SK-N-SH (cell line): Measurements from ENCODE around the gene ZNF791. TPM values are rescaled to one million over a fixed set of nuclear protein-coding genes. Genes with fewer than 3 reads are reported as not detected.

Experiments used
- CTCF ChIA-PET: fragments of 300-600, 350-600 bp; formaldehyde crosslinking; extraction: SDS; loops from one replicate; lab custom pipeline; 2021; lab: Yijun Ruan, JAX
- POLR2A ChIA-PET: fragments of 350-600 bp; sonication (Branson Sonifier 250); formaldehyde crosslinking; extraction: SDS; loops from one replicate; lab custom pipeline; 2020; ENCODE audit warnings: antibody characterized with exemption, inconsistent platforms; lab: Yijun Ruan, JAX
- DNase-seq: peaks from one replicate; pipeline ENCODE4 v3.0.0; 2012
- H2AFZ ChIP-seq: fragments of 200-600 bp; sonication (generic); 2 replicates; pipeline ENCODE4 v1.8.1; 2016; ENCODE audit warnings: antibody characterized with exemption, mild to moderate bottlenecking, low read depth
- H3F3A ChIP-seq: fragments of 200-600 bp; sonication (generic); replicated peaks from 2 replicates; pipeline ENCODE3; 2016; ENCODE audit warnings: antibody characterized with exemption, mild to moderate bottlenecking; ENCODE audit not compliant: insufficient read depth
- H3K27ac ChIP-seq, 2 experiments: fragments of 200-500 bp in 1 of 2; fragments of 200-600 bp in 1 of 2; sonication (Bioruptor generic) in 1 of 2; sonication (generic), shearing (Covaris generic) in 1 of 2; 2 replicates each; pipeline versions ENCODE4 v1.5.1 to v1.6.1; 2014 to 2016; ENCODE audit warnings: low read depth in 2 of 2, inconsistent platforms in 1 of 2, low read length in 1 of 2, mild to moderate bottlenecking in 1 of 2, mixed read lengths in 1 of 2
- H3K27me3 ChIP-seq: fragments of 200-600 bp; sonication (generic), shearing (Covaris generic); 2 replicates; pipeline ENCODE4 v1.6.1; 2016; ENCODE audit warnings: mixed run types; ENCODE audit not compliant: insufficient read depth
- H3K36me3 ChIP-seq, 2 experiments: fragments of 200-500 bp in 1 of 2; fragments of 200-600 bp in 1 of 2; sonication (Bioruptor generic) in 1 of 2; sonication (generic) in 1 of 2; replicated peaks in 1 of 2; 2 replicates each; pipeline versions ENCODE3 to v1.5.1; 2014 to 2016; ENCODE audit warnings: low read length in 1 of 2, mild to moderate bottlenecking in 1 of 2; ENCODE audit not compliant: insufficient read depth in 2 of 2, control insufficient read depth in 1 of 2
- H3K4me1 ChIP-seq, 2 experiments: fragments of 200-500 bp in 1 of 2; fragments of 200-600 bp in 1 of 2; sonication (Bioruptor generic) in 1 of 2; sonication (generic), shearing (Covaris generic) in 1 of 2; 2 replicates each; pipeline versions ENCODE4 v1.5.1 to v1.6.1; 2014 to 2016; ENCODE audit warnings: low read depth in 1 of 2, low read length in 1 of 2, mixed run types in 1 of 2; ENCODE audit not compliant: insufficient read depth in 2 of 2, control insufficient read depth in 1 of 2
- H3K4me2 ChIP-seq: fragments of 200-600 bp; sonication (generic), shearing (Covaris generic); 2 replicates; pipeline ENCODE4 v1.6.1; 2017; ENCODE audit warnings: mixed run types
- H3K4me3 ChIP-seq, 2 experiments: fragments of 200-500 bp in 1 of 2; fragments of 200-600 bp in 1 of 2; sonication (Bioruptor generic) in 1 of 2; sonication (generic), shearing (Covaris generic) in 1 of 2; 2 replicates each; pipeline versions ENCODE4 v1.5.1 to v1.8.1; 2014 to 2016; ENCODE audit warnings: low read depth in 2 of 2, inconsistent platforms in 1 of 2, low read length in 1 of 2, mild to moderate bottlenecking in 1 of 2, mixed read lengths in 1 of 2, moderate library complexity in 1 of 2
- H3K79me2 ChIP-seq: fragments of 200-600 bp; sonication (generic); 2 replicates; pipeline ENCODE4 v1.8.1; 2017; ENCODE audit warnings: mild to moderate bottlenecking; ENCODE audit not compliant: insufficient read depth
- H3K9ac ChIP-seq: fragments of 200-600 bp; sonication (generic); 2 replicates; pipeline ENCODE4 v1.6.1; 2017; ENCODE audit warnings: mixed run types
- H3K9me2 ChIP-seq: fragments of 200-600 bp; sonication (generic); 2 replicates; pipeline ENCODE4 v1.6.1; 2017; ENCODE audit warnings: mixed run types
- H3K9me3 ChIP-seq: fragments of 200-600 bp; sonication (generic); 2 replicates; pipeline ENCODE4 v1.6.1; 2017; ENCODE audit warnings: mixed run types, mild to moderate bottlenecking, moderate library complexity
- H4K20me1 ChIP-seq: fragments of 200-600 bp; sonication (generic); 2 replicates; pipeline ENCODE4 v1.6.1; 2017; ENCODE audit warnings: mild to moderate bottlenecking, mixed run types; ENCODE audit not compliant: insufficient read depth
- CHD2 ChIP-seq: fragments of 150-350 bp; IDR thresholded peaks from 2 replicates; pipeline ENCODE4 v1.6.1; 2018; ENCODE audit warnings: low read length; ENCODE audit not compliant: partially characterized antibody
- EP300 ChIP-seq, 2 experiments: IDR thresholded peaks; 2 replicates each; pipeline versions ENCODE4 v1.4.0 to v1.6.1; 2012; ENCODE audit warnings: borderline replicate concordance in 1 of 2, low read depth in 1 of 2, low read length in 1 of 2
- FOSL2 ChIP-seq: IDR thresholded peaks from 2 replicates; pipeline ENCODE4 v1.4.0; 2012; ENCODE audit warnings: low read depth, mild to moderate bottlenecking, moderate library complexity, borderline replicate concordance
- FOXM1 ChIP-seq: IDR thresholded peaks from 2 replicates; pipeline ENCODE4 v1.4.0; 2012; ENCODE audit warnings: low read depth, mild to moderate bottlenecking
- GATA2 ChIP-seq: sonication (generic); formaldehyde crosslinking; IDR thresholded peaks from 2 replicates; pipeline ENCODE4 v1.5.0; 2020; ENCODE audit warnings: mild to moderate bottlenecking, missing genetic modification reagents
- MEF2A ChIP-seq: IDR thresholded peaks from 2 replicates; pipeline ENCODE4 v1.4.0; 2012; ENCODE audit warnings: low read depth, borderline replicate concordance
- MXI1 ChIP-seq: IDR thresholded peaks from 2 replicates; pipeline ENCODE4 v1.6.1; 2012; ENCODE audit warnings: mild to moderate bottlenecking, low read depth, low read length, improper control_type of control experiment
- NRF1 ChIP-seq: IDR thresholded peaks from 2 replicates; pipeline ENCODE4 v1.6.1; 2012; ENCODE audit warnings: low read depth, mild to moderate bottlenecking, low read length
- POLR2AphosphoS5 ChIP-seq: IDR thresholded peaks from 2 replicates; pipeline ENCODE4 v1.6.1; 2012; ENCODE audit warnings: low read depth, low read length
- RFX5 ChIP-seq: IDR thresholded peaks from 2 replicates; pipeline ENCODE4 v1.6.1; 2012; ENCODE audit warnings: mild to moderate bottlenecking, improper control_type of control experiment, low read length
- RXRA ChIP-seq: IDR thresholded peaks from 2 replicates; pipeline ENCODE4 v1.4.0; 2012; ENCODE audit warnings: low read depth, mild to moderate bottlenecking, borderline replicate concordance
- SIN3A ChIP-seq: IDR thresholded peaks from 2 replicates; pipeline ENCODE4 v1.6.1; 2012; ENCODE audit warnings: low read depth, mild to moderate bottlenecking, low read length, moderate library complexity, borderline replicate concordance
- SMC3 ChIP-seq: IDR thresholded peaks from 2 replicates; pipeline ENCODE4 v1.6.1; 2012; ENCODE audit warnings: low read depth, low read length, improper control_type of control experiment
- TAF1 ChIP-seq: IDR thresholded peaks from 2 replicates; pipeline ENCODE4 v1.6.1; 2012; ENCODE audit warnings: low read depth, mild to moderate bottlenecking, low read length, moderate library complexity, borderline replicate concordance
- TCF12 ChIP-seq: IDR thresholded peaks from 2 replicates; pipeline ENCODE4 v1.4.0; 2012
- YY1 ChIP-seq: IDR thresholded peaks from 2 replicates; pipeline ENCODE4 v1.4.0; 2012; ENCODE audit warnings: low read depth, mild to moderate bottlenecking
- whole genome bisulfite sequencing: methylation state at CpG from one replicate; pipeline ENCODE4 v1.1.6; 2017; ENCODE audit warnings: low lambda C conversion rate; 5-methylcytosine and 5-hydroxymethylcytosine counted together
- polyA plus RNA-seq, 3 experiments: library from polyadenylated mRNA; depleted of rRNA; stranded (reverse); fragments of >200 nt; gene quantifications; 2 replicates each; pipeline ENCODE4 v1.2.3, GENCODE V29; 2012
- TF ChIP-seq, protein P1 (sequence below): fragments of 150-350 bp; IDR thresholded peaks from 2 replicates; pipeline ENCODE4 v1.6.1; 2017; ENCODE audit warnings: antibody characterized with exemption, low read length, low read depth, borderline replicate concordance
- TF ChIP-seq, protein P2 (sequence below): IDR thresholded peaks from 2 replicates; pipeline ENCODE4 v1.4.0; 2012; ENCODE audit warnings: low read depth, borderline replicate concordance
- TF ChIP-seq, protein P3 (sequence below): IDR thresholded peaks from 2 replicates; pipeline ENCODE4 v1.4.0; 2012; ENCODE audit warnings: low read depth
- TF ChIP-seq, protein P4 (sequence below): fragments of 200-600 bp; sonication (generic); IDR thresholded peaks from 2 replicates; pipeline ENCODE4 v1.6.1; 2017; ENCODE audit warnings: antibody characterized with exemption, mild to moderate bottlenecking, moderate library complexity

ZNF791 gene
- polyA plus RNA-seq, 1 of the 3 experiments (the other 2 are of a cell fraction) = 8.9 TPM

DNA sequence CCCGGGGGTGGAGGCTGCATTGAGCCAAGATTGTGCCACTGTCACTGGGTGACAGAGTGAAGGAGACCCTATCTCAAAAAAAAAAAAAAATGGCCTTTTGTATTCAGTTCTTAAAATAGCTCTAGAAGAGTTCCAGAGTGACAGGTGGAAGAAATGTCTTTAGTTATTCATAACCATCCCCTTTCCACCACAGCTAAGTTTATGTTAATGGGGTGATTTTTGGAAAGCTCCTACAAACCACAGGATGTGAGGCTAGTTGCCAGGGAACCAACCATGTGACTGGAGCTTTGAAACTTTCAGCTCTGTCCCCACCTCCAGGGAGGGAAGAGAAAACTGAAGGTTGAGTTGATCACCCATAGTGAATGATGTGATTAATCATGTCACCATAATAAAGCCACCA is 7.0 kb upstream of the ZNF791 start:
- DNase-seq = no peak
- Histone ChIP-seq H4K20me1 (no peaks in the 10 kb centered on the region), H3K36me3 (peaks cover 3 to 40% of the 10 kb centered on the region in 2 experiments), H3K9ac (no peak overlapping the region), H3K4me1 (no peaks in the 10 kb centered on the region), H3K9me3 (no peaks in the 10 kb centered on the region), H3K79me2 (no peaks in the 10 kb centered on the region), H3F3A (no peaks in the 10 kb centered on the region), H3K4me3 (no peak overlapping the region), H3K27ac (no peak overlapping the region), H3K4me2 (no peak overlapping the region), H3K9me2 (no peaks in the 10 kb centered on the region), H2AFZ (no peak overlapping the region), H3K27me3 (no peaks in the 10 kb centered on the region)
- POLR2A ChIA-PET = no interaction called here
- 100% methylated on average over 1 of the region's 1 CpG for WGBS
- CTCF ChIA-PET = interaction anchor here (1.1 to 1.6 kb wide), 2 partner anchors 36 to 39 kb away, joined by 4 read pairs; no protein-coding TSS in a partner anchor
- TF ChIP-seq SIN3A (no peak), CHD2 (no peak), TCF12 (no peak), SMC3 (no peak), RXRA (no peak), POLR2AphosphoS5 (no peak), MXI1 (no peak), FOSL2 (no peak), TAF1 (no peak), YY1 (no peak), MEF2A (no peak), FOXM1 (no peak), GATA2 (CRISPR knock-in tag) (no peak), NRF1 (no peak), RFX5 (no peak), EP300 (IDR thresholded peaks at IDR 0.05; ENCODE audit: borderline replicate concordance in 1 of 2, low read depth in 1 of 2, low read length in 1 of 2) (no peak)
- TF ChIP-seq, protein P1, sequence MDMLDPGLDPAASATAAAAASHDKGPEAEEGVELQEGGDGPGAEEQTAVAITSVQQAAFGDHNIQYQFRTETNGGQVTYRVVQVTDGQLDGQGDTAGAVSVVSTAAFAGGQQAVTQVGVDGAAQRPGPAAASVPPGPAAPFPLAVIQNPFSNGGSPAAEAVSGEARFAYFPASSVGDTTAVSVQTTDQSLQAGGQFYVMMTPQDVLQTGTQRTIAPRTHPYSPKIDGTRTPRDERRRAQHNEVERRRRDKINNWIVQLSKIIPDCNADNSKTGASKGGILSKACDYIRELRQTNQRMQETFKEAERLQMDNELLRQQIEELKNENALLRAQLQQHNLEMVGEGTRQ = no peak
- TF ChIP-seq, protein P2, sequence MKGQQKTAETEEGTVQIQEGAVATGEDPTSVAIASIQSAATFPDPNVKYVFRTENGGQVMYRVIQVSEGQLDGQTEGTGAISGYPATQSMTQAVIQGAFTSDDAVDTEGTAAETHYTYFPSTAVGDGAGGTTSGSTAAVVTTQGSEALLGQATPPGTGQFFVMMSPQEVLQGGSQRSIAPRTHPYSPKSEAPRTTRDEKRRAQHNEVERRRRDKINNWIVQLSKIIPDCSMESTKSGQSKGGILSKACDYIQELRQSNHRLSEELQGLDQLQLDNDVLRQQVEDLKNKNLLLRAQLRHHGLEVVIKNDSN = no peak
- TF ChIP-seq, protein P3, sequence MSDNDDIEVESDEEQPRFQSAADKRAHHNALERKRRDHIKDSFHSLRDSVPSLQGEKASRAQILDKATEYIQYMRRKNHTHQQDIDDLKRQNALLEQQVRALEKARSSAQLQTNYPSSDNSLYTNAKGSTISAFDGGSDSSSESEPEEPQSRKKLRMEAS = no peak
- TF ChIP-seq, protein P4, sequence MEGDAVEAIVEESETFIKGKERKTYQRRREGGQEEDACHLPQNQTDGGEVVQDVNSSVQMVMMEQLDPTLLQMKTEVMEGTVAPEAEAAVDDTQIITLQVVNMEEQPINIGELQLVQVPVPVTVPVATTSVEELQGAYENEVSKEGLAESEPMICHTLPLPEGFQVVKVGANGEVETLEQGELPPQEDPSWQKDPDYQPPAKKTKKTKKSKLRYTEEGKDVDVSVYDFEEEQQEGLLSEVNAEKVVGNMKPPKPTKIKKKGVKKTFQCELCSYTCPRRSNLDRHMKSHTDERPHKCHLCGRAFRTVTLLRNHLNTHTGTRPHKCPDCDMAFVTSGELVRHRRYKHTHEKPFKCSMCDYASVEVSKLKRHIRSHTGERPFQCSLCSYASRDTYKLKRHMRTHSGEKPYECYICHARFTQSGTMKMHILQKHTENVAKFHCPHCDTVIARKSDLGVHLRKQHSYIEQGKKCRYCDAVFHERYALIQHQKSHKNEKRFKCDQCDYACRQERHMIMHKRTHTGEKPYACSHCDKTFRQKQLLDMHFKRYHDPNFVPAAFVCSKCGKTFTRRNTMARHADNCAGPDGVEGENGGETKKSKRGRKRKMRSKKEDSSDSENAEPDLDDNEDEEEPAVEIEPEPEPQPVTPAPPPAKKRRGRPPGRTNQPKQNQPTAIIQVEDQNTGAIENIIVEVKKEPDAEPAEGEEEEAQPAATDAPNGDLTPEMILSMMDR = no peak
